A673 (cell line): Measurements from ENCODE around the gene WNT5A. TPM values are rescaled to one million over a fixed set of nuclear protein-coding genes. Genes with fewer than 3 reads are reported as not detected.
A peak's percentile ranks its signal among the peaks of the same experiment; 100 is the strongest.

Experiments used
- BruUV-seq: library from RNA; stranded (reverse); fragments of 400-500 nt; replicated peaks from 2 replicates; lab custom pipeline; 2021; lab: Mats Ljungman, UMichigan
- CTCF ChIA-PET: fragments of 300-600 bp; sonication (Branson Sonifier 250); formaldehyde crosslinking; loops from one replicate; lab custom pipeline; 2022; ENCODE audit warnings: antibody characterized with exemption; lab: Charles Lee
- POLR2A ChIA-PET: fragments of 300-600 bp; sonication (Branson Sonifier 250); formaldehyde crosslinking; loops from one replicate; lab custom pipeline; 2022; ENCODE audit warnings: antibody characterized with exemption; ENCODE audit not compliant: low non-redundant PET; lab: Charles Lee
- DNase-seq: peaks from one replicate; pipeline ENCODE4 v3.0.0-alpha.2; 2015; ENCODE audit warnings: low spot score
- H3K27ac ChIP-seq: fragments of 200-600 bp; sonication (generic); 2 replicates; pipeline ENCODE4 v1.5.1; 2016; ENCODE audit warnings: mixed run types, low read depth, mild to moderate bottlenecking, mixed read lengths, antibody characterized with exemption, low read length; ENCODE audit not compliant: poor library complexity, severe bottlenecking
- H3K27me3 ChIP-seq: fragments of 200-600 bp; sonication (generic); replicated peaks from 2 replicates; pipeline ENCODE4 v1.6.1; 2017; ENCODE audit warnings: mixed run types, low read depth, mild to moderate bottlenecking, mixed read lengths, antibody characterized with exemption, low read length; ENCODE audit not compliant: insufficient read depth, poor library complexity
- H3K36me3 ChIP-seq: fragments of 200-600 bp; sonication (generic); 2 replicates; pipeline ENCODE4 v1.6.1; 2016; ENCODE audit warnings: mixed run types, mild to moderate bottlenecking, mixed read lengths, antibody characterized with exemption, low read length; ENCODE audit not compliant: insufficient read depth, poor library complexity, severe bottlenecking
- H3K4me1 ChIP-seq: fragments of 200-600 bp; sonication (generic); 2 replicates; pipeline ENCODE4 v1.6.1; 2017; ENCODE audit warnings: mixed run types, mild to moderate bottlenecking, mixed read lengths, antibody characterized with exemption, low read length; ENCODE audit not compliant: insufficient read depth, poor library complexity, severe bottlenecking
- H3K4me3 ChIP-seq: fragments of 200-600 bp; sonication (generic); 2 replicates; pipeline ENCODE4 v1.5.1; 2016; ENCODE audit warnings: low read depth, mixed run types, mild to moderate bottlenecking, mixed read lengths, low read length; ENCODE audit not compliant: poor library complexity, severe bottlenecking
- H3K9me3 ChIP-seq: fragments of 200-600 bp; sonication (generic); 2 replicates; pipeline ENCODE4 v1.6.1; 2016; ENCODE audit warnings: mixed run types, low read depth, mild to moderate bottlenecking, mixed read lengths, antibody characterized with exemption, low read length; ENCODE audit not compliant: poor library complexity, severe bottlenecking
- EZH2 ChIP-seq: fragments of 200-600 bp; sonication (generic); IDR thresholded peaks from 2 replicates; pipeline ENCODE4 v1.6.1; 2017; ENCODE audit warnings: borderline replicate concordance, low read depth, mild to moderate bottlenecking, mixed read lengths, antibody characterized with exemption, low read length; ENCODE audit not compliant: poor library complexity, severe bottlenecking
- intact Hi-C: fragments of 100-400 bp; cut with micrococcal nuclease; formaldehyde crosslinking; loops from one replicate; pipeline ENCODE4 v1.10.0; 2022; ENCODE audit not compliant: unreplicated experiment
- total RNA-seq: library from RNA; stranded (reverse); gene quantifications from 2 replicates; pipeline ENCODE4 v1.2.3, GENCODE V29; 2021
- TF ChIP-seq, protein P1 (sequence below): fragments of 300-800, 200-600 bp; sonication (generic); conservative IDR thresholded peaks from 2 replicates; pipeline ENCODE4 v1.5.1; 2017; ENCODE audit warnings: low read depth, mild to moderate bottlenecking, antibody characterized with exemption, low read length, moderate library complexity, mixed read lengths

WNT5A gene
- total RNA-seq, 1 experiment from 2014 or later: 18.9 TPM

DNA sequence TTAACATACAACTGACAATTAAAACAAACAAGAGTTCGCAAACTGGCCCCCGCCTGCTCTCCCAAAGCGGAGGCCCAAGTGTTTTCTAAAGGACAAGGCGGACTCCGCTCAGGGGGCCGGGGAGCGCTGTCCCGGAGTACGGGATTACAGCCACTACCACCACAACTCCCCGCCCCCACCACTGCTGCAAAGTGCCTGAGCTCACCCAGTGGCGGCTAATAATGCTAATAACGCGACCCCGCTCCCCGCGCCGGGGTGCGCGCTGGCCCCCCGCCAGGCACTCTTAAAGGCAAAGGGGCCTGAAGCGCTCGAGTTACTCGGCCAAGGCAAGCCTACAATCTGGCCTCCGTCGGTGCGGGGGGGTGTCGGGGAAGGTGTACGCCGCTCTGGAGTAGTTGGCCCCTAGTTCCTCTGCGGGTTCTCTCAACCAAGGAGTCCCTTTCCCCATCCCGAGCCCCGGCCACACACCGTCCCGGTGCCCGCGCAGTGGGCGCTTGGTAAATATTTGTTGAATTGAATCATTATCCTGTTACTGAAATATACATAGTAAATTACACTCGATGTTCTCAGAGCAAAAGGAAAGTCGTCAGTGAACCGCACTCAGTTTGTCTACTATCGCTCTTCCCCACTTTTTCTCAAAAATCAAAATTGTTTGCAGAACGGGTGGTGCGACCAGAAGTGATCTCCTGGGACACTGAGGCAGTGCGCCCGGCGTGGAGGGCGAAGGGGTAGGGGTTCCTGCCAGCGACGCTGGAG is 827 bp downstream of the WNT5A start:
- peaks cover 13% of the 10 kb centered on the region for H3K4me1 ChIP-seq
- TSS peak; percentile 47 for BruUV-seq
- H3K36me3 ChIP-seq: no peaks in the 10 kb centered on the region
- intact Hi-C loops: loop anchor here (2.0 to 5.0 kb wide), 4 partner anchors 61 to 761 kb away; no protein-coding TSS in a partner anchor
- no peaks in the 10 kb centered on the region for H3K27me3 ChIP-seq
- POLR2A ChIA-PET: interaction anchor here (0.6 kb wide), 1 partner anchor 42 kb away, joined by 3 read pairs; no protein-coding TSS in a partner anchor
- DNase-seq: peak; percentile 54
- peak overlapping the region; percentile 81 for H3K27ac ChIP-seq
- no peaks in the 10 kb centered on the region for H3K9me3 ChIP-seq
- no peak for TF ChIP-seq EZH2
- TF ChIP-seq, protein P1, sequence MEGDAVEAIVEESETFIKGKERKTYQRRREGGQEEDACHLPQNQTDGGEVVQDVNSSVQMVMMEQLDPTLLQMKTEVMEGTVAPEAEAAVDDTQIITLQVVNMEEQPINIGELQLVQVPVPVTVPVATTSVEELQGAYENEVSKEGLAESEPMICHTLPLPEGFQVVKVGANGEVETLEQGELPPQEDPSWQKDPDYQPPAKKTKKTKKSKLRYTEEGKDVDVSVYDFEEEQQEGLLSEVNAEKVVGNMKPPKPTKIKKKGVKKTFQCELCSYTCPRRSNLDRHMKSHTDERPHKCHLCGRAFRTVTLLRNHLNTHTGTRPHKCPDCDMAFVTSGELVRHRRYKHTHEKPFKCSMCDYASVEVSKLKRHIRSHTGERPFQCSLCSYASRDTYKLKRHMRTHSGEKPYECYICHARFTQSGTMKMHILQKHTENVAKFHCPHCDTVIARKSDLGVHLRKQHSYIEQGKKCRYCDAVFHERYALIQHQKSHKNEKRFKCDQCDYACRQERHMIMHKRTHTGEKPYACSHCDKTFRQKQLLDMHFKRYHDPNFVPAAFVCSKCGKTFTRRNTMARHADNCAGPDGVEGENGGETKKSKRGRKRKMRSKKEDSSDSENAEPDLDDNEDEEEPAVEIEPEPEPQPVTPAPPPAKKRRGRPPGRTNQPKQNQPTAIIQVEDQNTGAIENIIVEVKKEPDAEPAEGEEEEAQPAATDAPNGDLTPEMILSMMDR: no peak
- H3K4me3 ChIP-seq: peak overlapping the region; percentile 79
- CTCF ChIA-PET: interaction anchor here (0.7 kb wide), 1 partner anchor 628 kb away, joined by 19 read pairs; no protein-coding TSS in a partner anchor

DNA sequence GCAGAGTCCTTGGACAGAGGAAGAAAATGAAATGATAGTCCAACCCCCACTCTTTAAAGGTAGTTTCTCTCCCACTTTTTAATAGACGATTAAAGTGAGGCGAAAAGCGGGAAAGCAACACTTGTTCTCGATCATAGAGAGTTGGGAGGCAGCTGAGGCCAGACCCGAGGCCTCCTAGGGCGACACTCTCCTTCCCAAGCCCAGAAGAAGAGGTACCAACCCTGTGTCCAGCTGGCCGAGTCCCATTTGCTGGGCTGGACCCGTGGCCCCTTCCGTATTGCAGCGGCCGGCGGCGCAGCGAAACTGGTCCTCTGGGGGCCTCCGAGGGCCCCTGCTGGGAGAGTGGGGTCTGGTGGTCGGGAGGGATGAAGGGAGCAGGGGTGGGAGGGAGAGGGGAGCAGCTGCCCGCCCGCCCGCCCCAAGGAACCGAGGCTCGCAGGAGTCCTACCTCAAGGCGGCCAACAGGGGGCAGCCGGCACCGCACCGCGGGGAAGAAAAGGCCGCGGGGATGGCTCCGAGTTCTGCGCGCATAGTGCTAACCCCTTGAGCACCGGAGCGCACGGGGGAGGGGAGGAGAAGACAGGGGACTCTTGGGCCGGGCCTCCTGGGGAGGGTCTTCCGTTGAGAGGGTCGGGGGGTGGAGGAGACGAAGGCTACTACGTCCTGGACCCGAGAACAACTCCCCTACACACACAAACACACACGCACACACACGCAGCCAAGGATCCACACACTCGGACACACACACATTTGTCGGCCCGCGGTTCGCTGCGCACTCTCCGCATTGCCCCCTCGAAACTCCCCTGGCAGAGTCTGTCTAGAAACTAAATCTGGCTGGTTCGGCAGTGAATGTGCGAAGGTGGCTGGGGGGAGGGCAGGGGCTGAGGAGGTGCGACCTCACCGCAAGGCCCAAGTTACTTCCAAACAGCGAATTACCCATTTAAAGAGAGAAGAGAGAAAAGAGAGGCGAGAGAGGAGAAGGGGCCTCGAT is 2.0 kb downstream of the WNT5A start:
- BruUV-seq: no TSS peak
- Histone ChIP-seq H3K9me3 (no peaks in the 10 kb centered on the region), H3K4me3 (peak overlapping the region; percentile 79), H3K27ac (peak overlapping the region; percentile 81), H3K4me1 (peaks cover under 1% of the 10 kb centered on the region), H3K27me3 (no peaks in the 10 kb centered on the region), H3K36me3 (no peaks in the 10 kb centered on the region)
- DNase-seq: peak; percentile 83
- TF ChIP-seq, protein P1: peak; percentile 44; the same call in 1 of the 2 replicates
- no peak for TF ChIP-seq EZH2
- POLR2A ChIA-PET: no interaction called here
- intact Hi-C loops: loop anchor here (5.0 kb wide), 4 partner anchors 62 to 762 kb away; no protein-coding TSS in a partner anchor
- CTCF ChIA-PET: interaction anchor here (0.7 to 1.0 kb wide), 2 partner anchors 237 to 1075 kb away, joined by 3 to 4 read pairs; no protein-coding TSS in a partner anchor

DNA sequence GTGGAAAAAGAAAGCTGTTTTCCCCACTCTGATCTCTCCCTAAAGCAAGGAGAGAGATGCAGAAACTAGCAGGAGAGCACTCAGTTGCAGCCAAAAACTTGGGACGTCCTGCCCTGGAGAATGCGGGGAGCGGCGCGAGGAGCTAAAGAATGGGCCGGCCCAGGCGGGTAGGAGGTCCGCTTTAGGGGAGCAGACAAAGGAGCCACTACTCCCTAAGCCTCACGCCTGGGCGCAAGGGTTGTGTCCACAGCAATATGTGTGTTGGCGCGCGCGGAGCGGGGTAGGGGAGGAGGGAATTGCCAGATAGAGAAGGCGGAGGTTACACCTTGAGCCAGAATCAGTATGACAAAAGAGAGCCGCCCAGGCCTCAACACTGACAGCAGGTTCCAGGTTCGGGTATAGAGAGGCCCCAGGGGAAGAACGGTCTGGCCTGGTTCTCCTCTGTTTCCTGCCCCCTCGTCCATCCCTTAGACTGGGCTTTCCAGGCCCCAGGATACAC is 2.9 kb downstream of the WNT5A start:
- Histone ChIP-seq H3K27ac (no peak overlapping the region), H3K4me3 (peak overlapping the region; percentile 39), H3K36me3 (peaks cover 3% of the 10 kb centered on the region), H3K4me1 (no peaks in the 10 kb centered on the region), H3K9me3 (no peaks in the 10 kb centered on the region), H3K27me3 (no peaks in the 10 kb centered on the region)
- CTCF ChIA-PET: interaction anchor here (1.0 kb wide), 1 partner anchor 238 kb away, joined by 3 read pairs; no protein-coding TSS in a partner anchor
- POLR2A ChIA-PET: interaction anchor here (0.6 kb wide), 1 partner anchor 14 kb away, joined by 3 read pairs; no protein-coding TSS in a partner anchor
- intact Hi-C loops: loop anchor here (5.0 kb wide), 1 partner anchor 403 kb away; no protein-coding TSS in a partner anchor
- BruUV-seq: no TSS peak
- no peak for TF ChIP-seq EZH2
- TF ChIP-seq, protein P1: no peak
- DNase-seq: no peak
